ENCODE results near the gene FEZ2. TPM values are rescaled to one million over a fixed set of nuclear protein-coding genes. Genes with fewer than 3 reads are reported as not detected.
"Not testable (repeated sequence)": the region's sequence is repeated elsewhere in the genome, so short reads cannot be mapped to it uniquely, and the experiment has no call there.

The FEZ2 gene
- total and polyA plus RNA-seq, 2 donors from 2014 or later, result 46.4 to 48.3 TPM

- intact Hi-C loops (cut with DNase I), result no loop called here
- FAIRE-seq, result no peak
- H3K27me3 ChIP-seq (ENCODE audit: control insufficient read depth, insufficient read depth, low read length), result no peaks in the 10 kb centered on the region
Observed at GRCh38 chr2:36607947-36608346, 10.0 kb upstream of the FEZ2 start.

GRCh38 chr2:36606925-36607324, 9.0 kb upstream of the FEZ2 start:
- FAIRE-seq (no peak), DNase-seq (no peak)
- Histone ChIP-seq H3K9ac (ENCODE audit: low read length in 3 of 3) (no peak overlapping the region), H3K9me3 (ENCODE audit: control insufficient read depth in 2 of 3, insufficient read depth in 1 of 3, low read length in 3 of 3) (no peaks in the 10 kb centered on the region), H3K27me3 (ENCODE audit: control insufficient read depth, insufficient read depth, low read length) (no peaks in the 10 kb centered on the region), H3K4me3 (ENCODE audit: low read length in 3 of 3) (no peak overlapping the region), H3K4me1 (ENCODE audit: control insufficient read depth in 2 of 3, insufficient read depth in 2 of 3, low read depth in 1 of 3, low read length in 3 of 3) (no peaks in the 10 kb centered on the region), H3K36me3 (ENCODE audit: control insufficient read depth in 2 of 3, insufficient read depth in 3 of 3, low read length in 3 of 3) (no peaks in the 10 kb centered on the region), H3K27ac (ENCODE audit: low read depth in 2 of 2, low read length in 2 of 2) (no peak overlapping the region)
- no peak for TF ChIP-seq CTCF (IDR thresholded peaks at IDR 0.05; ENCODE audit: borderline replicate concordance, extremely low read depth, insufficient read depth)
- intact Hi-C loops (cut with DNase I), result no loop called here

More at GRCh38 chr2:36607947-36608346, 10.0 kb upstream of the FEZ2 start:
- no peak overlapping the region for H3K9ac ChIP-seq (ENCODE audit: low read length in 3 of 3)
- H3K36me3 ChIP-seq (ENCODE audit: control insufficient read depth in 2 of 3, insufficient read depth in 3 of 3, low read length in 3 of 3), result no peaks in the 10 kb centered on the region
- no peak overlapping the region for H3K27ac ChIP-seq (ENCODE audit: low read depth in 2 of 2, low read length in 2 of 2)
- no peak for DNase-seq
- no peaks in the 10 kb centered on the region for H3K9me3 ChIP-seq (ENCODE audit: control insufficient read depth in 2 of 3, insufficient read depth in 1 of 3, low read length in 3 of 3)
- no peak for TF ChIP-seq CTCF (IDR thresholded peaks at IDR 0.05; ENCODE audit: borderline replicate concordance, extremely low read depth, insufficient read depth)
- H3K4me3 ChIP-seq (ENCODE audit: low read length in 3 of 3), result no peak overlapping the region
- no peaks in the 10 kb centered on the region for H3K4me1 ChIP-seq (ENCODE audit: control insufficient read depth in 2 of 3, insufficient read depth in 2 of 3, low read depth in 1 of 3, low read length in 3 of 3)

DNA sequence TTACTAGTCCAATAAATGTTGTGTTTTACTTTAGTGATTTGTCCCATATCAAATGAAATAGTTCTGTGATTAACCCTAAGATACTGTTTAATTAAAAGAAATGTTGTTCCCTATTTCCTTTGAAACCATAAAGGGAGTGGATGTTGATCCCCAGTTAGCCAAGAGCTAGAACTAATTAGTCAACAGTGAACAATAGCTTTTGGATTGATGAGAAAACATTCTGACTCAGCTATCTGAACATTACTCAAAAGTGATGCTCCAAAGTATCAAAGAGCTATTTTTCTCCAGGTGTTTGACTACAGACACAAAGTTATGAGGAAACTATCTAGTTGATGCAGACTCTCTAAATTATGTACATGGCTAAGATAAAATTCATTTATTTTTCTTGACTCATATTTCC, 7.3 kb upstream of the FEZ2 start:
- Histone ChIP-seq H3K9me3 (ENCODE audit: control insufficient read depth in 2 of 3, insufficient read depth in 1 of 3, low read length in 3 of 3) (no peaks in the 10 kb centered on the region), H3K4me3 (ENCODE audit: low read length in 3 of 3) (no peak overlapping the region), H3K27ac (ENCODE audit: low read depth in 2 of 2, low read length in 2 of 2) (no peak overlapping the region), H3K36me3 (ENCODE audit: control insufficient read depth in 2 of 3, insufficient read depth in 3 of 3, low read length in 3 of 3) (no peaks in the 10 kb centered on the region), H3K27me3 (ENCODE audit: control insufficient read depth, insufficient read depth, low read length) (no peaks in the 10 kb centered on the region), H3K4me1 (ENCODE audit: control insufficient read depth in 2 of 3, insufficient read depth in 2 of 3, low read depth in 1 of 3, low read length in 3 of 3) (no peaks in the 10 kb centered on the region), H3K9ac (ENCODE audit: low read length in 3 of 3) (no peak overlapping the region)
- TF ChIP-seq CTCF (IDR thresholded peaks at IDR 0.05; ENCODE audit: borderline replicate concordance, extremely low read depth, insufficient read depth), result no peak
- intact Hi-C loops (cut with DNase I), result no loop called here
- no peak for DNase-seq
- FAIRE-seq, result no peak

DNA sequence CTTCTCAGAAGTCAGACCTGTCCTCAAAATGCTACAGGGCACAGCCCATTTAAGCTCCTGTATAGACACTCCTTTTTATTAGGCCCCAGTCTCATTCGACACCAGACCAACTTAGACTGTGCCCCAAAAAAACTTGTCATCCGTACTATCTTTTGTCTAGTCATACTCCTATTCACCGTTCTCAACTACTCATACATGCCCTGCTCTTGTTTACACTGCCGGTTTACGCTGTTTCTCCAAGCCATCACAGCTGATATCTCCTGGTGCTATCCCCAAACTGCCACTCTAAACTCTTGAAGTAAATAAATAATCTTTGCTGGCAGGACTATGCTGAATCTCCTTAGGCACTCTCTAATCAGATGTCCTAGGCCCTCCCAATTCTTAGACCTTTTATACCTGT, 5.7 kb upstream of the FEZ2 start:
- FAIRE-seq; H3K9me3 ChIP-seq (ENCODE audit: control insufficient read depth in 2 of 3, insufficient read depth in 1 of 3, low read length in 3 of 3); H3K4me3 ChIP-seq (ENCODE audit: low read length in 3 of 3); intact Hi-C loops (cut with DNase I); H3K27me3 ChIP-seq (ENCODE audit: control insufficient read depth, insufficient read depth, low read length); H3K4me1 ChIP-seq (ENCODE audit: control insufficient read depth in 2 of 3, insufficient read depth in 2 of 3, low read depth in 1 of 3, low read length in 3 of 3); DNase-seq; H3K27ac ChIP-seq (ENCODE audit: low read depth in 2 of 2, low read length in 2 of 2); H3K9ac ChIP-seq (ENCODE audit: low read length in 3 of 3); H3K36me3 ChIP-seq (ENCODE audit: control insufficient read depth in 2 of 3, insufficient read depth in 3 of 3, low read length in 3 of 3): not testable (repeated sequence)
